UCSD-AML1 (cell line): Measurements from ENCODE around the gene PRPF31.

Experiments used
- DNase-seq: peaks from one replicate; lab custom pipeline; 2025; ENCODE audit not compliant: unreplicated experiment; lab: John Stamatoyannopoulos, UW

Gene PRPF31

GRCh38 chr19:54138489-54139256 is 23.1 kb downstream of the PRPF31 start:
- no peak for DNase-seq

GRCh38 chr19:54141356-54141755 is 25.8 kb downstream of the PRPF31 start:
- no peak for DNase-seq

- DNase-seq = no peak
These were observed 26.7 kb downstream of the PRPF31 start for GRCh38 chr19:54142166-54142780.

GRCh38 chr19:54145541-54146158 is 30.1 kb downstream of the PRPF31 start:
- no peak for DNase-seq

- DNase-seq = no peak
These were observed 32.1 kb downstream of the PRPF31 start for GRCh38 chr19:54147676-54148075.

- no peak for DNase-seq
These were observed 32.6 kb downstream of the PRPF31 start for GRCh38 chr19:54148158-54148557.

GRCh38 chr19:54149021-54149812 is 33.7 kb downstream of the PRPF31 start:
- no peak for DNase-seq

GRCh38 chr19:54151362-54152035 is 35.9 kb downstream of the PRPF31 start:
- no peak for DNase-seq

- DNase-seq = no peak
These were observed 36.7 kb downstream of the PRPF31 start for GRCh38 chr19:54152267-54152666.

GRCh38 chr19:54152878-54153524 is 37.4 kb downstream of the PRPF31 start:
- no peak for DNase-seq

GRCh38 chr19:54153731-54154326 is 38.3 kb downstream of the PRPF31 start:
- no peak for DNase-seq

GRCh38 chr19:54154603-54155345 is 39.2 kb downstream of the PRPF31 start:
- no peak for DNase-seq

GRCh38 chr19:54155694-54156093 is 40.1 kb downstream of the PRPF31 start:
- DNase-seq = no peak

GRCh38 chr19:54156490-54156889 is 40.9 kb downstream of the PRPF31 start:
- no peak for DNase-seq

- DNase-seq = no peak
These were observed 41.4 kb downstream of the PRPF31 start for GRCh38 chr19:54156953-54157352.

- peak; percentile 47 for DNase-seq
These were observed 43.3 kb downstream of the PRPF31 start for GRCh38 chr19:54158812-54159351.

- peak; percentile 99 for DNase-seq
These were observed 44.0 kb downstream of the PRPF31 start, which contains the start of gene LENG1 for GRCh38 chr19:54159352-54160181. Gene LENG1 (minus strand): TSS chr19:54159721. CDS start chr19:54159695, 26 bp downstream.
